ENCODE measurements around the gene MNT. TPM values are rescaled to one million over a fixed set of nuclear protein-coding genes. Genes with fewer than 3 reads are reported as not detected.

Gene MNT
- total RNA-seq, 1 experiment from 2014 or later = 38.9 TPM

DNA sequence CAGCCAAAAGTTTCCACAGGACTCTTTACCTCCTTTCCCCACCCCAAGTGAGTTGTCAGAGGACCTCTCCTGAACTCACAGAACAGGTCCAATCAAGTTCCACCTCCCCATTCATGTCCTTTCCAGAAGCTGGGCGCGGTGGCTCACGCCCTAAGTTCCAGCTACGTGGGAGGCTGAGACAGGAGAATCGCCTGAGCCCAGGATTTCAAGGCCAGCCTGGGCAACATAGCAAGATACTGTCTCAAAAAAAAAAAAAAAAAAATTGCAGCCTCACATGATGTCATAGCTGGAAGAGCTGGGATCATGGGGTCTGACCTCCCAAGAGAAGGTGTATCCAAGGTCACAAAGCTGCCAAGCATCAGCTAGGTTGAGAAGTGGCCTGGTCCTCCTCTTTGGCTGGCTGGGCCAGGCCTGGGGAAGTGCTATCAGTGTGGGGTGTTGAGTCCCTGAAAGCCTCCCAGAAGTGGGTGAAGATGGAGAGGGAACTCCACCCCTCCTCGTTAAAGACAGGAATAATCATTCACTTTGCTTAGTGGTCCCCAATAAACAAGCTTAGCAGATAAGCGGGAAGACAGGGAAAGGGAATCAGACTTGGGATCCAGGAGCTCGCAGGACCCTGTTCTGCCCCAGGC, 5.5 kb upstream of the MNT start:
- Histone ChIP-seq H2BK120ac (ENCODE audit: low read depth, low read length, poor library complexity, severe bottlenecking) (no peak overlapping the region), H2AK5ac (ENCODE audit: insufficient read length, low read length) (no peak overlapping the region), H3K56ac (ENCODE audit: insufficient read length, low read depth, low read length) (no peak overlapping the region), H3K27ac (ENCODE audit: insufficient read length, low read depth, low read length) (no peak overlapping the region), H3K9me3 (ENCODE audit: control insufficient read depth, low read depth, low read length) (no peaks in the 10 kb centered on the region), H2BK12ac (ENCODE audit: insufficient read length, low read depth, low read length) (no peak overlapping the region), H3K4me2 (ENCODE audit: insufficient read depth, insufficient read length, low read length) (no peak overlapping the region), H3K18ac (ENCODE audit: insufficient read length, low read depth, low read length) (no peak overlapping the region), H3K79me1 (ENCODE audit: insufficient read depth, low read depth, low read length, poor library complexity, severe bottlenecking) (no peaks in the 10 kb centered on the region), H3K9ac (ENCODE audit: extremely low read depth, insufficient read length, low read length) (no peak overlapping the region), H4K91ac (ENCODE audit: insufficient read length, low read depth, low read length) (no peak overlapping the region), H3K14ac (ENCODE audit: insufficient read depth, low read length) (no peak overlapping the region), H4K5ac (ENCODE audit: insufficient read length, low read depth, low read length) (no peak overlapping the region), H2BK20ac (ENCODE audit: low read depth, low read length, poor library complexity, severe bottlenecking) (no peak overlapping the region), H3K4ac (ENCODE audit: low read depth, low read length) (no peak overlapping the region), H3K4me1 (ENCODE audit: insufficient read depth, low read length) (no peaks in the 10 kb centered on the region), H3T11ph (ENCODE audit: low read length) (no peak overlapping the region), H4K20me1 (ENCODE audit: control insufficient read depth, insufficient read depth, insufficient read length) (no peaks in the 10 kb centered on the region), H3K23me2 (ENCODE audit: insufficient read length, low read depth, low read length, poor library complexity, severe bottlenecking) (peaks cover 9% of the 10 kb centered on the region), H3K23ac (ENCODE audit: insufficient read length, low read depth, low read length) (no peak overlapping the region), H4K8ac (replicated peaks; ENCODE audit: insufficient read length, low read depth, low read length) (no peak overlapping the region), H2BK15ac (ENCODE audit: low read depth, low read length) (no peak overlapping the region), H2AFZ (ENCODE audit: low read length) (no peak overlapping the region), H3K79me2 (ENCODE audit: insufficient read depth, low read length) (no peaks in the 10 kb centered on the region), H2BK5ac (ENCODE audit: insufficient read length, low read length) (no peak overlapping the region), H3K27me3 (ENCODE audit: insufficient read depth, low read length) (no peaks in the 10 kb centered on the region)
- Mint-ChIP-seq H3K9me3 (no peaks in the 10 kb centered on the region), H3K4me3 (no peak overlapping the region), H3K27ac (peak overlapping the region in 2 of 3 experiments; percentile 29 to 86; a peak in 2 of 7 replicates), H3K4me1 (peaks cover 7 to 12% of the 10 kb centered on the region in 2 experiments), H3K27me3 (ENCODE audit: low read depth) (peaks cover 4% of the 10 kb centered on the region), H3K36me3 (ENCODE audit: insufficient read depth in 1 of 3, low read depth in 3 of 3) (peaks cover 3 to 14% (median 11%) of the 10 kb centered on the region in 3 experiments; a peak in 5 of 7 replicates)
- WGBS (ENCODE audit: extremely low coverage, insufficient read length, low lambda C conversion rate) = no CpG with 5 or more reads among the region's 8 CpGs
- no peak for DNase-seq
- TF ChIP-seq, protein P1, sequence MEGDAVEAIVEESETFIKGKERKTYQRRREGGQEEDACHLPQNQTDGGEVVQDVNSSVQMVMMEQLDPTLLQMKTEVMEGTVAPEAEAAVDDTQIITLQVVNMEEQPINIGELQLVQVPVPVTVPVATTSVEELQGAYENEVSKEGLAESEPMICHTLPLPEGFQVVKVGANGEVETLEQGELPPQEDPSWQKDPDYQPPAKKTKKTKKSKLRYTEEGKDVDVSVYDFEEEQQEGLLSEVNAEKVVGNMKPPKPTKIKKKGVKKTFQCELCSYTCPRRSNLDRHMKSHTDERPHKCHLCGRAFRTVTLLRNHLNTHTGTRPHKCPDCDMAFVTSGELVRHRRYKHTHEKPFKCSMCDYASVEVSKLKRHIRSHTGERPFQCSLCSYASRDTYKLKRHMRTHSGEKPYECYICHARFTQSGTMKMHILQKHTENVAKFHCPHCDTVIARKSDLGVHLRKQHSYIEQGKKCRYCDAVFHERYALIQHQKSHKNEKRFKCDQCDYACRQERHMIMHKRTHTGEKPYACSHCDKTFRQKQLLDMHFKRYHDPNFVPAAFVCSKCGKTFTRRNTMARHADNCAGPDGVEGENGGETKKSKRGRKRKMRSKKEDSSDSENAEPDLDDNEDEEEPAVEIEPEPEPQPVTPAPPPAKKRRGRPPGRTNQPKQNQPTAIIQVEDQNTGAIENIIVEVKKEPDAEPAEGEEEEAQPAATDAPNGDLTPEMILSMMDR (conservative IDR thresholded peaks at IDR 0.05) = no peak

All from H9 (cell line).